ENCODE results near the gene PROSER3. TPM values are rescaled to one million over a fixed set of nuclear protein-coding genes. Genes with fewer than 3 reads are reported as not detected.

Gene PROSER3
- total and polyA plus RNA-seq, 9 of the 15 experiments (the other 6 are each of a cell fraction or from before 2014, with no cell fraction given) = 1.0 to 39.5 (median 5.1) TPM

GRCh38 chr19:35717665-35718344, 40.2 kb upstream of the PROSER3 start, which contains the start of gene KMT2B (continued):
- TF ChIP-seq MECOM (CRISPR knock-in tag; IDR thresholded peaks at IDR 0.05) (no peak), ZNF639 (CRISPR knock-in tag; conservative IDR thresholded peaks at IDR 0.05 in 1 of 2, IDR thresholded peaks at IDR 0.05 in 1 of 2) (peak in 1 of 2 experiments; percentile 99; a peak in 2 of 4 replicates), GMEB1 (CRISPR knock-in tag; IDR thresholded peaks at IDR 0.05) (0 out of 2 replicates have a peak, but pooled peaks have one; percentile 26), NELFE (IDR thresholded peaks at IDR 0.05; ENCODE audit: insufficient read depth, insufficient read length) (no peak), ATF1 (CRISPR knock-in tag; IDR thresholded peaks at IDR 0.05) (0 out of 2 replicates have a peak, but pooled peaks have one; percentile 17), ATF1 (tag; IDR thresholded peaks at IDR 0.05) (peak; percentile 91), BRCA1 (IDR thresholded peaks at IDR 0.05) (no peak), BRCA1 (CRISPR knock-in tag; IDR thresholded peaks at IDR 0.05) (no peak), ZBTB12 (CRISPR knock-in tag; IDR thresholded peaks at IDR 0.05) (peak; percentile 69), CBFB (CRISPR knock-in tag; IDR thresholded peaks at IDR 0.05) (no peak), CSDE1 (IDR thresholded peaks at IDR 0.05) (no peak), CREB3 (tag; conservative IDR thresholded peaks at IDR 0.05; ENCODE audit: low read depth) (no peak), ERF (CRISPR knock-in tag; IDR thresholded peaks at IDR 0.05) (no peak), FIP1L1 (IDR thresholded peaks at IDR 0.05; ENCODE audit: low read depth, low read length, poor library complexity, severe bottlenecking) (peak; percentile 6), DMBX1 (CRISPR knock-in tag; IDR thresholded peaks at IDR 0.05; ENCODE audit: borderline replicate concordance) (no peak), POLR2B (IDR thresholded peaks at IDR 0.05; ENCODE audit: low read depth, partially characterized antibody) (no peak), EGR1 (conservative IDR thresholded peaks at IDR 0.05) (no peak)
- TF ChIP-seq, protein P1, sequence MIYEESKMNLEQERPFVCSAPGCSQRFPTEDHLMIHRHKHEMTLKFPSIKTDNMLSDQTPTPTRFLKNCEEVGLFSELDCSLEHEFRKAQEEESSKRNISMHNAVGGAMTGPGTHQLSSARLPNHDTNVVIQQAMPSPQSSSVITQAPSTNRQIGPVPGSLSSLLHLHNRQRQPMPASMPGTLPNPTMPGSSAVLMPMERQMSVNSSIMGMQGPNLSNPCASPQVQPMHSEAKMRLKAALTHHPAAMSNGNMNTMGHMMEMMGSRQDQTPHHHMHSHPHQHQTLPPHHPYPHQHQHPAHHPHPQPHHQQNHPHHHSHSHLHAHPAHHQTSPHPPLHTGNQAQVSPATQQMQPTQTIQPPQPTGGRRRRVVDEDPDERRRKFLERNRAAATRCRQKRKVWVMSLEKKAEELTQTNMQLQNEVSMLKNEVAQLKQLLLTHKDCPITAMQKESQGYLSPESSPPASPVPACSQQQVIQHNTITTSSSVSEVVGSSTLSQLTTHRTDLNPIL (CRISPR knock-in tag; IDR thresholded peaks at IDR 0.05) = no peak
- TF ChIP-seq, protein P2, sequence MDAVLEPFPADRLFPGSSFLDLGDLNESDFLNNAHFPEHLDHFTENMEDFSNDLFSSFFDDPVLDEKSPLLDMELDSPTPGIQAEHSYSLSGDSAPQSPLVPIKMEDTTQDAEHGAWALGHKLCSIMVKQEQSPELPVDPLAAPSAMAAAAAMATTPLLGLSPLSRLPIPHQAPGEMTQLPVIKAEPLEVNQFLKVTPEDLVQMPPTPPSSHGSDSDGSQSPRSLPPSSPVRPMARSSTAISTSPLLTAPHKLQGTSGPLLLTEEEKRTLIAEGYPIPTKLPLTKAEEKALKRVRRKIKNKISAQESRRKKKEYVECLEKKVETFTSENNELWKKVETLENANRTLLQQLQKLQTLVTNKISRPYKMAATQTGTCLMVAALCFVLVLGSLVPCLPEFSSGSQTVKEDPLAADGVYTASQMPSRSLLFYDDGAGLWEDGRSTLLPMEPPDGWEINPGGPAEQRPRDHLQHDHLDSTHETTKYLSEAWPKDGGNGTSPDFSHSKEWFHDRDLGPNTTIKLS (IDR thresholded peaks at IDR 0.05; ENCODE audit: borderline replicate concordance, low read depth) = peak; percentile 83; the same call in 1 of the 2 replicates

All from K562 (cell line).